Adrenal gland (tissue), 5 donors: Measurements from ENCODE around the gene PCSK1N.

Experiments
- POLR2A ChIP-seq, 2 donors: fragments of 450-650 bp; IDR thresholded peaks; one replicate each; pipeline ENCODE4 v1.6.1; 2017; ENCODE audit warnings: antibody characterized with exemption in 2 of 2, mild to moderate bottlenecking in 2 of 2, moderate library complexity in 1 of 2
- TF ChIP-seq, protein P1 (sequence below), 6 experiments: fragments of 450-650 bp in 4 of 6; fragments of 200-600 bp in 2 of 6; sonication (generic) in 1 of 6; IDR thresholded peaks; 1 replicate in 5 of 6; 2 replicates in 1 of 6; pipeline versions ENCODE4 v1.5.1 to v1.8.0; 2016 to 2021; ENCODE audit warnings: antibody characterized with exemption in 6 of 6, mild to moderate bottlenecking in 2 of 6, moderate library complexity in 1 of 6
- donor health status: DM: no; HTN: no; CAD: no.

DNA sequence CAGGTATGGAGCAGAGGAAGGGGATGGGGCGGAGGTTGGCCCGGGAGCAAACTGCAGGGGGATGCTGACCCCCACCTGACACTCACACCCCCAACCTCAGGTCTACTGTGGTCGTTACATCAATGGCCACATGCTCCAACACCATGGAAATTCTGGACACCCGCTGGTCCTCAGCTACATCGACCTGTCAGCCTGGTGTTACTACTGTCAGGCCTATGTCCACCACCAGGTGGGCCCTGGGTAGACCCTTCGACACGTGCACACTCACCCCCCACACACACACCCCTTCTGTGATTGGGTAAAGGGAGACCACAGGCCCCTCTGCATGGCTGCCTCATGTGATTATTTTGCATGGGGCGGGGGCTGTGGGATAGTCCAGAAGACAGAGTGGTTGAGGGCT lies 11.3 kb downstream of the PCSK1N start:
- TF ChIP-seq, protein P1, sequence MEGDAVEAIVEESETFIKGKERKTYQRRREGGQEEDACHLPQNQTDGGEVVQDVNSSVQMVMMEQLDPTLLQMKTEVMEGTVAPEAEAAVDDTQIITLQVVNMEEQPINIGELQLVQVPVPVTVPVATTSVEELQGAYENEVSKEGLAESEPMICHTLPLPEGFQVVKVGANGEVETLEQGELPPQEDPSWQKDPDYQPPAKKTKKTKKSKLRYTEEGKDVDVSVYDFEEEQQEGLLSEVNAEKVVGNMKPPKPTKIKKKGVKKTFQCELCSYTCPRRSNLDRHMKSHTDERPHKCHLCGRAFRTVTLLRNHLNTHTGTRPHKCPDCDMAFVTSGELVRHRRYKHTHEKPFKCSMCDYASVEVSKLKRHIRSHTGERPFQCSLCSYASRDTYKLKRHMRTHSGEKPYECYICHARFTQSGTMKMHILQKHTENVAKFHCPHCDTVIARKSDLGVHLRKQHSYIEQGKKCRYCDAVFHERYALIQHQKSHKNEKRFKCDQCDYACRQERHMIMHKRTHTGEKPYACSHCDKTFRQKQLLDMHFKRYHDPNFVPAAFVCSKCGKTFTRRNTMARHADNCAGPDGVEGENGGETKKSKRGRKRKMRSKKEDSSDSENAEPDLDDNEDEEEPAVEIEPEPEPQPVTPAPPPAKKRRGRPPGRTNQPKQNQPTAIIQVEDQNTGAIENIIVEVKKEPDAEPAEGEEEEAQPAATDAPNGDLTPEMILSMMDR (IDR thresholded peaks at IDR 0.05), result no peak
- TF ChIP-seq POLR2A (IDR thresholded peaks at IDR 0.05), result no peak
